ENCODE measurements around the gene MTAP. TPM values are rescaled to one million over a fixed set of nuclear protein-coding genes. Genes with fewer than 3 reads are reported as not detected.

Gene MTAP
- total and polyA plus RNA-seq, 2 of the 13 experiments (the other 11 are each of a cell fraction or from before 2014, with no cell fraction given) = 16.7 to 51.2 TPM

- TF ChIP-seq MLLT10 (CRISPR knock-in tag; IDR thresholded peaks at IDR 0.05) (no peak), HMGXB4 (CRISPR knock-in tag; IDR thresholded peaks at IDR 0.05; ENCODE audit: borderline replicate concordance in 1 of 2, low read depth in 1 of 2) (no peak)
Measured at GRCh38 chr9:21969011-21969940, 166.8 kb downstream of the MTAP start (continued).

- no peak overlapping the region for H3K4me3 ChIP-seq (replicated peaks in 1 of 3; ENCODE audit: insufficient read depth in 1 of 3, low read depth in 2 of 3, low read length in 3 of 3)
- peaks cover under 1 to 37% of the 10 kb centered on the region in 2 experiments; a peak in 3 of 5 replicates for H3K27me3 ChIP-seq (ENCODE audit: control insufficient read depth in 1 of 2, insufficient read depth in 2 of 2, low read length in 2 of 2)
- H4K20me1 ChIP-seq (ENCODE audit: insufficient read depth, low read length) = no peaks in the 10 kb centered on the region
- H3K36me3 ChIP-seq (replicated peaks in 1 of 2; ENCODE audit: control insufficient read depth in 1 of 2, insufficient read depth in 2 of 2, low read length in 2 of 2) = no peaks in the 10 kb centered on the region
- H3K9ac ChIP-seq (ENCODE audit: insufficient read depth, low read depth, low read length) = no peak overlapping the region
- DNase-seq (ENCODE audit: low spot score) (no peak), ATAC-seq (no peak), FAIRE-seq (no peak)
- H3K4me2 ChIP-seq (ENCODE audit: low read depth, low read length) = no peak overlapping the region
- no peak overlapping the region for H2AFZ ChIP-seq (ENCODE audit: low read length)
- H3K27ac ChIP-seq (ENCODE audit: extremely low read length, insufficient read depth, low read length) = no peak overlapping the region
- ChIA-PET POLR2A (no interaction called here), CTCF (ENCODE audit: low intra/inter-chr PET ratio, low total read pairs) (no interaction called here)
- in situ Hi-C loops (cut with HindIII; ENCODE audit: extremely low pct_ligation_motif_present, low pct_unique_long_range_greater_than_20kb) = no loop called here
- H3K79me2 ChIP-seq (ENCODE audit: insufficient read depth, low read length) = no peaks in the 10 kb centered on the region
- H3K4me1 ChIP-seq (ENCODE audit: insufficient read depth, low read length) = peaks cover 17% of the 10 kb centered on the region
- intact Hi-C loops (cut with micrococcal nuclease; ENCODE audit: unreplicated experiment) = no loop called here
- 81% methylated on average over 24 of the region's 24 CpGs for WGBS (ENCODE audit: low lambda C conversion rate)
- no TSS peak for BruUV-seq (replicated peaks)
- H3K9me3 ChIP-seq (ENCODE audit: low read length) = no peaks in the 10 kb centered on the region
- TF ChIP-seq RXRA (CRISPR knock-in tag; IDR thresholded peaks at IDR 0.05) (no peak), PREB (CRISPR knock-in tag; IDR thresholded peaks at IDR 0.05) (no peak), AKNA (CRISPR knock-in tag; IDR thresholded peaks at IDR 0.05; ENCODE audit: borderline replicate concordance) (no peak), MLXIP (CRISPR knock-in tag; IDR thresholded peaks at IDR 0.05; ENCODE audit: borderline replicate concordance) (no peak)
Measured at GRCh38 chr9:21969951-21970799, 167.7 kb downstream of the MTAP start.
